Activated CD4-positive, CD25-positive, alpha-beta regulatory T cell treated with anti-CD3 and anti-CD28 coated beads, Interleukin-2, amount 50 U/mL, for 16 hours (primary cell): Measurements from ENCODE around the gene FIGNL1.

Source experiments
- DNase-seq: peaks from one replicate; pipeline ENCODE4 v3.0.0-alpha.2; 2020; ENCODE audit warnings: low read depth, low spot score

Gene FIGNL1

GRCh38 chr7:50397971-50398324 is 52.2 kb downstream of the FIGNL1 start:
- DNase-seq: no peak

- no peak for DNase-seq
These were observed 52.7 kb downstream of the FIGNL1 start for GRCh38 chr7:50397320-50397970.

- DNase-seq: no peak
These were observed 53.3 kb downstream of the FIGNL1 start for GRCh38 chr7:50396856-50397255.

- DNase-seq: no peak
These were observed 55.8 kb downstream of the FIGNL1 start for GRCh38 chr7:50394315-50394714.
